ENCODE results near the gene KSR1.

Gene KSR1

DNA sequence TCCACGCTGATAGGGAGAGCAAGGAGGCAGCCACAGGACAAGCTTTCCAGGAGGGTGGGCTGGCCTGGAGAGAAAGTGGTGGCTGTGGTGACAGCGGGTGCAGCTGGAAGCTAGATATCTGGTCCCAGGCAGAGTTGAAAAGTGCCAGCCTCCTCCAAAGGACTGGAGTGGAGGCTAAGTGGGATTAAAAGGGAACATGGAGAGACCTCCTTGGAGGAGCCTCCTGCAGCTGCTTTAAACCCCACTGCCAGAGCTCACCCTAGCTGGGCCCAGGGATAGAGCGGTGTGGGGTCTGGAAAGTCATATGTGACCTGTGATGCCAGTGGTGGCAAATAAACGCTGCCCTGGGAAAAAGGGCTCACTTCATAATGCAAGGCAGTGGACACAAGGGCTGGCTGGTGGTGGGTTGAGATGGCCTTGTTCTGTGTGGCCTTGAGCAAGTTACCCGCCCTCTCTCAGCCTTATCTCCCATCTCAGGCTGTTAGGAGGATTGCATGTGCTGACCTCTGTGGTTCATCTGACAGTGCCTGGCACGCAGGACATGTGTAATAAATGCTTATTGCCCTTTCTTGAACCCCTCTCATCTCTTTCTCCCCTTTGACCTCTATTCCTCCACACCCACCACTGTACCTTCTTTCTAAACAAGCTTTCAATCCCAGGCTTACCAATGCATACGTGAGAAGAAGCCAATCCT lies 113.8 kb downstream of the KSR1 start:
- no peak for DNase-seq (ENCODE audit: low read depth, low spot score)

GRCh38 chr17:27570578-27570914 lies 114.3 kb downstream of the KSR1 start:
- DNase-seq (ENCODE audit: low read depth, low spot score) = no peak

DNA sequence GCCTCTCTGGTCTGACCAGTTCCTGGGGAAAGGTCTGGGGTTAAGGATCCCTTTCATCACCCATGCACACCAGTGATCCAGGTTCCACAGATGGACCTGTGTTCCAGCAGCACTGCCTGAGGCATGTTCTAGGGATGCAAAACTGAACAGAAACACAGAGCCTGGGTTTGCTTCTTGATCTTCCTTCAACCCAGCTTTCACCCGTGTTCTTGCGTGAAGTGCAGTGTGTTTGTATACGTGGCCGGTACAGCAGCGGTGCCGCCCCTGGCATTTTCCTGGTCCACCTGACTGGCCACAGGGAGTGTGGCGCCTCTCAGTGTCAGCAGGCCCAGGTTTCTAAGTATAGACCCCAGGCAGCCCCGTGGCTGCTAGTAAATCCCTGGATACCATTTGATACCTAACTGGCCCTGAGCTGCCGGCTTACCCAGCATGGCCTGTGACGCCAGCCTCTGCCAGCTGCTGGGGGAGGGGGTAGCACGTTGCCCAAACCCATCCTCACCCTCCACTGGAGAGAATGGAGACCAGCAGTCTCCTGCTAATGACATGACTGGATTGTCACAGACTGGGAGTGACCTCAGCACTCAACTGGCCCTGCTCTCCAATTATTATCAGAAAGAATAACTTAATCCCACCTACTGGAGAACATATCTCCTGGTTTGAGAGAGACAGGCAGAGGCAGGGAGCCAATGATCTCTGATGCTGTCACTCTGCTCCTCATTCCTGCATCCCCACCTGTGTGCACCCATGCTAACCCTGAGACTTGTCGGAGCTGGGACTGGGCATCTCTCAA lies 115.5 kb downstream of the KSR1 start:
- no peak for DNase-seq (ENCODE audit: low read depth, low spot score)

GRCh38 chr17:27572665-27573064 lies 116.4 kb downstream of the KSR1 start:
- DNase-seq (ENCODE audit: low read depth, low spot score) = no peak

DNA sequence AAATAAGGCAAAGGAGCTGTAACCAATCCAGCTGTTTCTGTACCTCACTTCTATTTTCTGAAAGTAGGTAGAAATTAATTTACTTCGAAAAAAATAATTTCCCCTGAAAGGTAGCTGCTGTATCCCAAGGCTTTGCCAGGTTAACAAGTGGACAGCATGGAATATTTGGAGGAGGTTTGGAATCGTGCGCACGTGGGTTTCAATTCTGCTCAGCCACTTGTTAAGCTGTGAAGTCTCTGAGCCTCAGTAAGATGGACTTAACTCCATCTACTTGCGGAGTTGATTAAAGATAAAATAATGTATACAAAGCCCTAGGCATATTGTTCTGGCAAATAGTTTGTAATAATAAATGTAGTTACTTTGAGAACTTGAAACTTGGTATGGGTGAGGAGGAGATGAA lies 117.3 kb downstream of the KSR1 start:
- no peak for DNase-seq (ENCODE audit: low read depth, low spot score)

- DNase-seq (ENCODE audit: low read depth, low spot score) = peak; percentile 34
Observed at GRCh38 chr17:27573971-27574525, 117.8 kb downstream of the KSR1 start.

DNA sequence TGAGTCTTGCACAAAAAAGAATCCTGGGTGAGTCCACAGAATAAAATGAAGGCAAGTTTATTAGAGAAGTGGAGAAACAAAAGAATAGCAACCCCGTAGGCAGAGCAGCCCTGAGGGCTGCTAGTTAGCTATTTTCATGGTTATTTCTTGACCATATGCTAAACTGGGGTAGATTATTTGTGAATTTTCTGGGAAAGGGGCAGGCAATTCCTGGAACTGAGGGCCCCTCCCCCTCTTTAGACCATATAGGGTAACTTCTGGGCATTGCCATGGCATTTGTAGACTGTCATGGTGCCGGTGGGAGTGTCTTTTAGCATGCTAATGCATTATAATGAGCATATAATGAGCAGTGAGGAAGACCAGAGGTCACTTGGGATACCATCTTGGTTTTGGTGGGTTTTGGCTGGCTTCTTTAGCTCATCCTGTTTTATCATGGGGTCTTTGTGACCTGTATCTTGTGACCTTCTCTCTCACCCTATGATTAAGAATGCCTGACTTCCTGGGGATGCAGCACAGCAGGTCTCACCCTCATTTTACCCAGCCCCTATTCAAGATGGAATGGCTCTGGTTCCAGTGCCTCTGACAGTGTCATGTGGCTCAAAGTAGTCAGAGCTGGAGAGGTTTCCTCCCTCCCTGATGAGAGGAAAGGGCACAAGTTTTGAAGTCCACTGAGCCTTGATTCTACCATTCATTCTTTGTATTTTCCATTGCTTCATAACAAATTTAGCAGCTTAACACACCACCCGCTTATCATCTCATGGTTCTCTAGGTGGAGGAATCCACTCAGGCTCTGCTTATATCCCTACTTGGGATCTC lies 119.1 kb downstream of the KSR1 start:
- no peak for DNase-seq (ENCODE audit: low read depth, low spot score)

GRCh38 chr17:27575912-27576252 lies 119.6 kb downstream of the KSR1 start:
- no peak for DNase-seq (ENCODE audit: low read depth, low spot score)

DNA sequence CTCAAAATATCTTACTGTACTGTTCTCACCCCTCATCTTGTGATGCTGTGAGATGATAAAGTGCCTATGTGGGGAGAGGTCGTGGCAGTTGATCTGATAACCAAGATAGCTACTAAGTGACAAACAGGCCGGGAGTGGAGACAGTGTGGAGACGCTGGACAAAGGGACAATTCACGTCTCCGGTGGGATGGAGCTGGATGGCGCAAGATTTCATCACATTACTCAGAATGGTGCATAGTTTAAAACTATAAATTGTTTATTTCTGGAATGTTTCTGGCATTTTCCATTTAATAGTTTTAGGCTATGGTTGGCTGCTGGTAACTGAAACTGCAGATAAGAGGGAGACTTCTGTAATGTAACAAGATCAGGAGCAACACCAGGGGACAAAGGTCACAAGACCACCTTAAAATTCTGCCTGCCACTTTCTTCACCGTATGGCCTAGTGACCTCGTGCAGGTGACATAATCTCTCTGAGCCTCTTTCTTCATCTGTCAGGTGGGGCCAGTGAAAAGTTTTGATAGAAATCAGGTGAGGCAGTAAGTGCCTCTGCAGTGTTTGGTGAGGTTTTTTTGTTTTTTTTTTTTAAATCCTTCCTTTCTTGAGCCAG lies 120.3 kb downstream of the KSR1 start:
- DNase-seq (ENCODE audit: low read depth, low spot score) = no peak

GRCh38 chr17:27577121-27577761 lies 121.0 kb downstream of the KSR1 start:
- peak; percentile 83 for DNase-seq (ENCODE audit: low read depth, low spot score)

DNA sequence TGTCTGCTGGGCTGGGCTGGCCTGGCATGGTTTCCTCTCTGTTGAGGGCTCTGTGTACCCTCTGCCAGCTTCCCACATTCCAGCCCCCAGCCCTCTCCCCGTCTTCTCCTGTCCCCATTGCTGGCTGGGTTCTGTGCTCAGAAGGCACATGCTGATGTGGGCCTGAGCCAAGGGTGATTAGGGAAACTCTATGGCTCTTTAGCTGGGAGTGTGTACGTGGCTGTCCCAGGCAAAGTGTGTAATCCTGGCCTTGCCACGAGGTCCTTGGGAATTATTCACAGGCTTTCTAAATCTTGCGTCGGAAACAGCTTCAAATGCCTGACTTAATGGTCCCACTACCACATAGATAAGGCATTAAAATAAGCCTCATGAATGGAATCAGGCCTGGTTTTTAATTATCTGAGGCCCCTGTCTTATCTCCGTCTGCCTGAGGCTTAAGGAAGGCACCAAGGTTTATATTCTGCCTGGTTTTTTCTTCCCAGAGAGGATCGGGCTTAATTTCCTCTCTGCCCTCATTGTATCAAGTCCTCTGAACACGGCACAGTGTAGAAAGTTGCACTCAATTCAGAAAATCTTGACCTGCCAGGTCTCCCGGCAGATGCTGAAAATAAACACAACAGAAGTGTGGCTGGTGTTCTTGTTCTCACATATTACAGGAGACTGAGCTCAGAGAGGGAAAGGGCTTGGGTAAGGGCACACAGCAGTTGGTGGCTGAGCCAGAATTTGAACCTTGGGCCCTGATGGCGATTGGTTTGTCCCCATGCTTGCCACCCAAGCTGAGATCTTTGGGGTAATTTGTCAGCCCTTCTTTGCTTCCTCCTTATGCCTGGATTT lies 121.9 kb downstream of the KSR1 start:
- peak; percentile 65 for DNase-seq (ENCODE audit: low read depth, low spot score)

GRCh38 chr17:27578718-27579085 lies 122.5 kb downstream of the KSR1 start:
- DNase-seq (ENCODE audit: low read depth, low spot score) = no peak

DNA sequence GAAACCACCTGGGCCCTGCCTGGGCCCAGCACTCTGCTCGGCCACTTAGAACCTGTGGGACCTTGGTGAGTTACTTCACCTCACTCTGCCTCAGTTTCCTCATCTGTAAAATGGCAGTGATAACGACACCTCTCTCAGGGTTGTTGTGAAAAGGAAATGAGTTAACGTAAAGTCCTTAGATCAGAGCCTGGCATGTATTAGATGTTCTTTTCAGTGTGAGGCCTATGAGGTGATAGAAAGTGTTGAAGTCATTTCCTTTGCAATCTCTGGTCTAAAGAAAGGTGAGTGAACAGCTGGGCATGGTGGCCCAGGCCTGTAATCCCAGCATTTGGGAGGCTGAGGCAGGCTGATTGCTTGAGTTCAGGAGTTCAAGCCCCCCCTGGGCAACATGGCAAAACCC lies 123.1 kb downstream of the KSR1 start:
- DNase-seq (ENCODE audit: low read depth, low spot score) = no peak

GRCh38 chr17:27579897-27580321 lies 123.7 kb downstream of the KSR1 start:
- DNase-seq (ENCODE audit: low read depth, low spot score) = no peak

DNA sequence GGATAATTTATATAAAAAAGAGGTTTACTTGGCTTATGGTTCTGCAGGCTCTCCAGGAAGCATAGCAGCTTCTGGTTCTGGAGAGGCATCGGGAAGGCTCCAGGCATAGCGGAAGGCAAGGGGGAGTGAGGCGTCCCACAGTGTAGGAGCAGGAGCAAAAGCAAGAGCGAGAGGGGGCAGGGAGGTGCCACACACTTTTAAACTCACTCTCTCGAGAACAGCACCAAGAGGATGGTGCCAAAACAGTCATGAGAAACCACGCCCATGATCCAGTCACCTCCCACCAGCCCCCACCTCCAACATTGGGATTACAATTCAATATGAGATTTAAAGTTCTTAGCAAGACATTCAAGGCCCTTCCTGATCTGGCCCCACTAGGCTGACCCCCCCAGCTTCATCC lies 124.8 kb downstream of the KSR1 start:
- no peak for DNase-seq (ENCODE audit: low read depth, low spot score)

- DNase-seq (ENCODE audit: low read depth, low spot score) = no peak
Observed at GRCh38 chr17:27582696-27583095, 126.4 kb downstream of the KSR1 start.

- no peak for DNase-seq (ENCODE audit: low read depth, low spot score)
Observed at GRCh38 chr17:27585153-27585681, 129.0 kb downstream of the KSR1 start.

- DNase-seq (ENCODE audit: low read depth, low spot score) = no peak
Observed at GRCh38 chr17:27585792-27586191, 129.5 kb downstream of the KSR1 start.

DNA sequence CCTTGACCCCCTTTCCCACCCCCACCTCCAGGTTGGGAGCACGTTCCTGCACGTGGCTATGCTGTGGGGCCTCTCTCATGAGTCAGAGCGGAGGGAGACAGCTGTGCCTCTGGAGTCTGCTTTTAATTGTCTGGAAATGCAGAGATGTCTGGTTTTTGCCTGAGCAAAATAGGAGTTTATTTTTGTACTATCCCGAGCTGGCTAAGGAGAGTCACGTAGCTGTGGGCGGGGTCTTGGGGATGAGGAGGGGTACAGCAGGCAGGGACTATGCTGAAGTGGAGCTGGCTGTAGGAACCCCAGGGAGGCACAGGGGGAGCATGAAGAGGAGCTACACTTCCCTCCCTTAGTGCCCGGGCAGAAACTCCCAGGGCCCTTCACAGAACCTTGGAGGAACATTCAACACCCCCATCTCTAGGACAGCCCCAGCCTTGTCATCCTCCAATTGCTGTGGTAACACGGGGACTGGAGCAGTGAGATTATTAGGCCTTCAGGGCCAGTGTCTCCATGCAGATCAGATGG lies 130.0 kb downstream of the KSR1 start:
- no peak for DNase-seq (ENCODE audit: low read depth, low spot score)

- no peak for DNase-seq (ENCODE audit: low read depth, low spot score)
Observed at GRCh38 chr17:27588354-27588753, 132.1 kb downstream of the KSR1 start.

Measured in ELF-1 (cell line).